Caco-2 (cell line): Measurements from ENCODE around the gene SYCP2. TPM values are rescaled to one million over a fixed set of nuclear protein-coding genes. Genes with fewer than 3 reads are reported as not detected.

Experiments used
- BruUV-seq: library from RNA; stranded (reverse); fragments of 400-500 nt; replicated peaks from 2 replicates; lab custom pipeline; 2021; lab: Mats Ljungman, UMichigan
- CTCF ChIA-PET: fragments of 300-600 bp; sonication (Branson Sonifier 250); formaldehyde crosslinking; loops from one replicate; lab custom pipeline; 2022; ENCODE audit warnings: antibody characterized with exemption; lab: Charles Lee
- POLR2A ChIA-PET: fragments of 300-600 bp; sonication (Branson Sonifier 250); formaldehyde crosslinking; loops from one replicate; lab custom pipeline; 2022; ENCODE audit warnings: antibody characterized with exemption; lab: Charles Lee
- DNase-seq, 2 experiments: peaks; one replicate each; pipeline versions ENCODE4 v3.0.0 to v3.0.0-alpha.2; 2020 to 2022
- H3K27me3 ChIP-seq: replicated peaks from 2 replicates; pipeline ENCODE4 v1.6.0; 2011; ENCODE audit warnings: low read length; ENCODE audit not compliant: control insufficient read depth, insufficient read depth
- H3K36me3 ChIP-seq: 2 replicates; pipeline ENCODE4 v1.5.1; 2011; ENCODE audit warnings: low read length; ENCODE audit not compliant: control insufficient read depth, insufficient read depth
- H3K4me1 ChIP-seq: fragments of 250-450 bp; sonication (Bioruptor Pico); 2 replicates; pipeline ENCODE4 v1.5.1; 2020; ENCODE audit warnings: mild to moderate bottlenecking
- H3K4me3 ChIP-seq: 2 replicates; pipeline ENCODE4 v1.5.1; 2011; ENCODE audit warnings: low read depth, mild to moderate bottlenecking, control low read depth, low read length
- H3K9me3 ChIP-seq: fragments of 250-450 bp; sonication (Bioruptor Pico); 2 replicates; pipeline ENCODE4 v1.5.1; 2020; ENCODE audit warnings: mild to moderate bottlenecking, moderate library complexity
- H3K27ac Mint-ChIP-seq: one replicate; pipeline ENCODE4 v1.8.0; 2022; ENCODE audit warnings: mixed read lengths; ENCODE audit not compliant: unreplicated experiment
- H3K27me3 Mint-ChIP-seq: one replicate; pipeline ENCODE4 v1.8.0; 2022; ENCODE audit warnings: mixed read lengths; ENCODE audit not compliant: insufficient read depth, unreplicated experiment
- H3K36me3 Mint-ChIP-seq: one replicate; pipeline ENCODE4 v1.8.0; 2022; ENCODE audit warnings: mild to moderate bottlenecking, mixed read lengths; ENCODE audit not compliant: insufficient read depth, unreplicated experiment
- H3K4me1 Mint-ChIP-seq: one replicate; pipeline ENCODE4 v1.8.0; 2022; ENCODE audit warnings: low read depth, mixed read lengths; ENCODE audit not compliant: unreplicated experiment
- H3K4me3 Mint-ChIP-seq: one replicate; pipeline ENCODE4 v1.8.0; 2022; ENCODE audit warnings: mild to moderate bottlenecking, moderate library complexity, mixed read lengths; ENCODE audit not compliant: unreplicated experiment
- H3K9me3 Mint-ChIP-seq: one replicate; pipeline ENCODE4 v1.8.0; 2022; ENCODE audit warnings: mixed read lengths; ENCODE audit not compliant: unreplicated experiment
- CTCF ChIP-seq, 2 experiments: fragments of 200-600 bp in 1 of 2; IDR thresholded peaks; 1 replicate in 1 of 2; 2 replicates in 1 of 2; pipeline versions ENCODE4 v1.5.1 to v1.8.0; 2011 to 2022; ENCODE audit warnings: antibody characterized with exemption in 1 of 2, control low read depth in 1 of 2, inconsistent platforms in 1 of 2, low read depth in 1 of 2, low read length in 1 of 2, mild to moderate bottlenecking in 1 of 2, moderate library complexity in 1 of 2; ENCODE audit not compliant: insufficient read depth in 1 of 2, severe bottlenecking in 1 of 2, unreplicated experiment in 1 of 2
- intact Hi-C: fragments of 100-400 bp; cut with micrococcal nuclease; formaldehyde crosslinking; loops from one replicate; pipeline ENCODE4 v1.10.0; 2022; ENCODE audit not compliant: unreplicated experiment
- total RNA-seq: library from RNA; stranded (reverse); gene quantifications from 2 replicates; pipeline ENCODE4 v1.2.3, GENCODE V29; 2022

Gene SYCP2
- total RNA-seq, 1 experiment from 2014 or later: 68.7 TPM

GRCh38 chr20:59835448-59836395 lies 97.7 kb downstream of the SYCP2 start:
- H3K27ac Mint-ChIP-seq: no peak overlapping the region
- Histone ChIP-seq H3K27me3 (no peaks in the 10 kb centered on the region), H3K4me1 (0 out of 2 replicates have a peak, but pooled peaks cover 7% of the 10 kb centered on the region), H3K4me3 (no peak overlapping the region), H3K36me3 (no peaks in the 10 kb centered on the region), H3K9me3 (no peaks in the 10 kb centered on the region)
- no peak overlapping the region for H3K4me3 Mint-ChIP-seq
- H3K27me3 Mint-ChIP-seq: no peaks in the 10 kb centered on the region
- no peaks in the 10 kb centered on the region for H3K36me3 Mint-ChIP-seq
- no peaks in the 10 kb centered on the region for H3K4me1 Mint-ChIP-seq
- intact Hi-C loops: no loop called here
- POLR2A ChIA-PET: no interaction called here
- peak in 1 of 2 experiments; percentile 36 for DNase-seq
- CTCF ChIA-PET: interaction anchor here (1.4 kb wide), 1 partner anchor 14 kb away, joined by 5 read pairs; no protein-coding TSS in a partner anchor
- no TSS peak for BruUV-seq
- TF ChIP-seq CTCF (IDR thresholded peaks at IDR 0.05; ENCODE audit: insufficient read depth in 1 of 2, low read depth in 1 of 2, low read length in 1 of 2, severe bottlenecking in 1 of 2, unreplicated experiment in 1 of 2): no peak
- H3K9me3 Mint-ChIP-seq: no peaks in the 10 kb centered on the region

- Histone ChIP-seq H3K36me3 (no peaks in the 10 kb centered on the region), H3K9me3 (no peaks in the 10 kb centered on the region), H3K4me1 (0 out of 2 replicates have a peak, but pooled peaks cover 7% of the 10 kb centered on the region), H3K27me3 (no peaks in the 10 kb centered on the region), H3K4me3 (no peak overlapping the region)
- ChIA-PET CTCF (interaction anchor here (0.8 to 1.4 kb wide), 2 partner anchors 15 to 52 kb away, joined by 4 to 5 read pairs; no protein-coding TSS in a partner anchor), POLR2A (no interaction called here)
- peaks cover 2% of the 10 kb centered on the region for H3K27me3 Mint-ChIP-seq
- no peak for DNase-seq
- H3K27ac Mint-ChIP-seq: no peak overlapping the region
- no peaks in the 10 kb centered on the region for H3K9me3 Mint-ChIP-seq
- BruUV-seq: no TSS peak
- H3K4me3 Mint-ChIP-seq: no peak overlapping the region
- peaks cover 4% of the 10 kb centered on the region for H3K4me1 Mint-ChIP-seq
- no peaks in the 10 kb centered on the region for H3K36me3 Mint-ChIP-seq
- no peak for TF ChIP-seq CTCF (IDR thresholded peaks at IDR 0.05; ENCODE audit: insufficient read depth in 1 of 2, low read depth in 1 of 2, low read length in 1 of 2, severe bottlenecking in 1 of 2, unreplicated experiment in 1 of 2)
- intact Hi-C loops: no loop called here
These were observed 98.4 kb downstream of the SYCP2 start for GRCh38 chr20:59835057-59835447.

- peaks cover 7% of the 10 kb centered on the region for H3K4me1 Mint-ChIP-seq
- Histone ChIP-seq H3K9me3 (no peaks in the 10 kb centered on the region), H3K27me3 (no peaks in the 10 kb centered on the region), H3K36me3 (no peaks in the 10 kb centered on the region), H3K4me1 (0 out of 2 replicates have a peak, but pooled peaks cover 7% of the 10 kb centered on the region), H3K4me3 (no peak overlapping the region)
- H3K27ac Mint-ChIP-seq: no peak overlapping the region
- H3K4me3 Mint-ChIP-seq: no peak overlapping the region
- DNase-seq: no peak
- peaks cover 8% of the 10 kb centered on the region for H3K27me3 Mint-ChIP-seq
- ChIA-PET POLR2A (no interaction called here), CTCF (no interaction called here)
- intact Hi-C loops: loop anchor here (5.0 kb wide), 1 partner anchor 50 kb away; no protein-coding TSS in a partner anchor
- H3K36me3 Mint-ChIP-seq: no peaks in the 10 kb centered on the region
- TF ChIP-seq CTCF (IDR thresholded peaks at IDR 0.05; ENCODE audit: insufficient read depth in 1 of 2, low read depth in 1 of 2, low read length in 1 of 2, severe bottlenecking in 1 of 2, unreplicated experiment in 1 of 2): no peak
- BruUV-seq: no TSS peak
- no peaks in the 10 kb centered on the region for H3K9me3 Mint-ChIP-seq
These were observed 100.8 kb downstream of the SYCP2 start for GRCh38 chr20:59832406-59833363.
